ENCODE results near the gene MUC5AC. TPM values are rescaled to one million over a fixed set of nuclear protein-coding genes. Genes with fewer than 3 reads are reported as not detected.
"Not testable (repeated sequence)": the region's sequence is repeated elsewhere in the genome, so short reads cannot be mapped to it uniquely, and the experiment has no call there.

Gene MUC5AC
- polyA plus RNA-seq, 1 experiment, result not detected

GRCh38 chr11:1155274-1155693, 2.5 kb upstream of the MUC5AC start:
- Histone ChIP-seq H3K27me3 (ENCODE audit: control insufficient read depth, insufficient read depth, low read length) (no peaks in the 10 kb centered on the region), H3K4me3 (ENCODE audit: low read depth, low read length) (no peak overlapping the region), H3K36me3 (ENCODE audit: control insufficient read depth, insufficient read depth, low read length) (no peaks in the 10 kb centered on the region)
- POLR2A ChIA-PET, result no interaction called here
- no peak for TF ChIP-seq CTCF (IDR thresholded peaks at IDR 0.05; ENCODE audit: insufficient read depth, low read depth, low read length)
- CTCF ChIA-PET, result no interaction called here
- no peak for DNase-seq (ENCODE audit: low read depth)

GRCh38 chr11:1156506-1157340, 1.0 kb upstream of the MUC5AC start:
- no peak for TF ChIP-seq CTCF (IDR thresholded peaks at IDR 0.05; ENCODE audit: insufficient read depth, low read depth, low read length)
- Histone ChIP-seq H3K27me3 (ENCODE audit: control insufficient read depth, insufficient read depth, low read length) (no peaks in the 10 kb centered on the region), H3K4me3 (ENCODE audit: low read depth, low read length) (no peak overlapping the region), H3K36me3 (ENCODE audit: control insufficient read depth, insufficient read depth, low read length) (no peaks in the 10 kb centered on the region)
- ChIA-PET CTCF (no interaction called here), POLR2A (no interaction called here)
- DNase-seq (ENCODE audit: low read depth), result no peak

- Histone ChIP-seq H3K27me3 (ENCODE audit: control insufficient read depth, insufficient read depth, low read length) (no peaks in the 10 kb centered on the region), H3K36me3 (ENCODE audit: control insufficient read depth, insufficient read depth, low read length) (no peaks in the 10 kb centered on the region), H3K4me3 (ENCODE audit: low read depth, low read length) (no peak overlapping the region)
- ChIA-PET POLR2A (no interaction called here), CTCF (no interaction called here)
- no peak for TF ChIP-seq CTCF (IDR thresholded peaks at IDR 0.05; ENCODE audit: insufficient read depth, low read depth, low read length)
- DNase-seq (ENCODE audit: low read depth), result no peak
Observed at GRCh38 chr11:1157341-1157644, 460 bp upstream of the MUC5AC start.

DNA sequence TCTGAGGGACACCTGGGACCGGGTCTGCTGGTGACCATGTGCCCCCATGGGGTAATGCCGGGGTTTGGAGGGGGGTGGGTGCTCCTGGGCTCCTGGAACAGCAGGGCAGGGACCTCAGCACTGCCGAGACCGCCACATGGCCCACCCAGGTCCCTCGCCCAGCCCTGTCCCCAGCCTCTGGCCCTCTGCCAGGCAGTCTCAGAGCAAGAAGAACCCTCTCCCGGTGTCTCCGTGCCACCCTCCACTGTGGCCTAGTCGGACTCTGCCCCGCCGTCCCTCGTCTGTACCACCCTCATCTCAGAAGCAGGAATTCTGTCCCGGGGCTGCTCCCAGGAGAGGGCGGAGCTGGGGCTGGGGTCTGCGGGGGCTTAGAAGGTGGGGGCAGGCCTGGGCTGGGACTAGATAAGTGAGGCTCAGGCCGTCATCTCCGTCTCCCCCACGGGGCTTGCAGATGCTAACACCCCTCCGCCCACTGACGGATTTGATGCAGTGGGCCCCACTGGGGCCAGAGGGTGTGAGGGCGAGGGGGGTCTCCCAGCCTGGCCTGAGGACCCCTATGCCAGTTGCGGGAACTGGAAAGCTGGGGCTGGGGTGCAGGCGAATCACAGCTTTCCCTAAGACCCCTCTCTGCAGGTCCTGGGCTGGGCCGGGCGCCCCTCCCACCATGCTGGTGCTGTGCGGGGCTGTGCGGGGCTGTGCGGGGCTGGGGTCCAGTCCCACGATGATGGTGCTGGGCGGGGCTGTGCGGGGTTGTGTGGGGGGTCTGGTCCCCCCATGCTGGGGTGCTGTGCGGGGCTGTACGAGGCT, 1.1 kb downstream of the MUC5AC start:
- TF ChIP-seq CTCF (IDR thresholded peaks at IDR 0.05; ENCODE audit: insufficient read depth, low read depth, low read length), result no peak
- H3K36me3 ChIP-seq (ENCODE audit: control insufficient read depth, insufficient read depth, low read length), result no peaks in the 10 kb centered on the region
- no peak overlapping the region for H3K4me3 ChIP-seq (ENCODE audit: low read depth, low read length)
- DNase-seq (ENCODE audit: low read depth), result no peak
- H3K27me3 ChIP-seq (ENCODE audit: control insufficient read depth, insufficient read depth, low read length), result no peaks in the 10 kb centered on the region
- CTCF ChIA-PET, result no interaction called here
- POLR2A ChIA-PET, result no interaction called here

GRCh38 chr11:1159488-1160220, 1.9 kb downstream of the MUC5AC start:
- H3K36me3 ChIP-seq (ENCODE audit: control insufficient read depth, insufficient read depth, low read length); DNase-seq (ENCODE audit: low read depth); H3K27me3 ChIP-seq (ENCODE audit: control insufficient read depth, insufficient read depth, low read length); POLR2A ChIA-PET; H3K4me3 ChIP-seq (ENCODE audit: low read depth, low read length): not testable (repeated sequence)
- CTCF ChIA-PET, result interaction anchor here (0.7 kb wide), 1 partner anchor 15 kb away, joined by 3 read pairs; no protein-coding TSS in a partner anchor

All from BJ (cell line).